Kidney epithelial cell (primary cell): ENCODE data around the gene DPP6. TPM values are rescaled to one million over a fixed set of nuclear protein-coding genes. Genes with fewer than 3 reads are reported as not detected.

Source experiments
- DNase-seq: peaks from one replicate; pipeline ENCODE4 v3.0.0-alpha.2; 2010; ENCODE audit warnings: low read depth
- H3K27me3 ChIP-seq: 2 replicates; pipeline ENCODE4 v1.6.0; 2011; ENCODE audit warnings: low read length; ENCODE audit not compliant: control insufficient read depth, insufficient read depth
- H3K36me3 ChIP-seq: 2 replicates; pipeline ENCODE4 v1.5.1; 2011; ENCODE audit warnings: low read length; ENCODE audit not compliant: control insufficient read depth, insufficient read depth
- H3K4me3 ChIP-seq: 2 replicates; pipeline ENCODE4 v1.5.1; 2011; ENCODE audit warnings: low read depth, mild to moderate bottlenecking, control low read depth, low read length
- CTCF ChIP-seq: IDR thresholded peaks from 2 replicates; pipeline ENCODE4 v1.5.1; 2011; ENCODE audit warnings: mild to moderate bottlenecking, moderate library complexity, low read length, control low read depth, inconsistent platforms; ENCODE audit not compliant: insufficient read depth, poor library complexity, severe bottlenecking
- total RNA-seq: library from RNA; depleted of rRNA; stranded (reverse); fragments of >200 nt; gene quantifications from 2 replicates; pipeline ENCODE4 v1.2.3, GENCODE V29; 2015

Gene DPP6
- total RNA-seq, 1 donor from 2014 or later = 0.84 TPM

- TF ChIP-seq CTCF = no peak
- no peak overlapping the region for H3K4me3 ChIP-seq
- no peaks in the 10 kb centered on the region for H3K27me3 ChIP-seq
- no peak for DNase-seq
- no peaks in the 10 kb centered on the region for H3K36me3 ChIP-seq
Observed at GRCh38 chr7:154879629-154880028, 827.4 kb downstream of the DPP6 start.

DNA sequence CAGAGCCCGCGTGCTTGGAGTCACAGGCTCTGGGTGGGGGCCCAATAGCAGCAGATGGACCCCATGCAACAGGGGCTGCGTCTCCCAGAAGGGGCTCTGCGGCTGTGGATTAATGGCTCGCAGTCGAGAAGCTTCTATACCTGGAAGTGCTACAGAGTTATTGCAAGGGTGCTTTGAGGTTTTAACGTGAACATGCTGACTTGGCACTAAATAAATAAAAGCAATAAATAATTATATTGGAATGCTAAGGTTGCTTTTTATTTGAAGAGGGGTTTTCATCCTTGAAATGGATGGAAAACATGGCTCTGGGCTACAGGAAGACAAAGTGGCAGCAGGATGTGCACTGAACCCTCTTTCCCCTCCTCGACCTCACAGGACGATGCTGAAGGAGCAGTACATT, 828.3 kb downstream of the DPP6 start:
- Histone ChIP-seq H3K27me3 (no peaks in the 10 kb centered on the region), H3K36me3 (no peaks in the 10 kb centered on the region), H3K4me3 (no peak overlapping the region)
- no peak for TF ChIP-seq CTCF
- DNase-seq = no peak

GRCh38 chr7:154881026-154881425, 828.8 kb downstream of the DPP6 start:
- DNase-seq = no peak
- no peak for TF ChIP-seq CTCF
- Histone ChIP-seq H3K36me3 (no peaks in the 10 kb centered on the region), H3K27me3 (no peaks in the 10 kb centered on the region), H3K4me3 (no peak overlapping the region)

DNA sequence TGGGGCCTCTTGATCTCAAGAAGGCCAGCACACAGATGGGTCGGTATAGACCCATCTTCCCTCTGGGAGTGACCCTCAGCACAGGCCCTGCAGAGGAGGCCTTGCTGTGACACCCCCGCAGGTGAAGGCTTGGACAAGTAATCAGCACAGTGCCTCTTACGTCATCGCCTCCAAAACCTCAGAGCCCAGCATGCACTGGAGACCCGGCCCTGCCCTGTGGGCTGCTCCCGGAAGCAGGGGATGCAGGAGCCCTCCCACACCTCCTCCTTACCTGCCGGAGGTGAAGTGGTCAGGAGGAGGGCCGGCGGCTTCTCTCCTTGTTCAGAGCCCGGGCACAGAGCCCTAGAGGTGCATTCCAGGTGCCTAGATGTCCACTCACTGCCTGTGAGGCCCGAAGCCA, 829.3 kb downstream of the DPP6 start:
- DNase-seq = no peak
- TF ChIP-seq CTCF = no peak
- H3K4me3 ChIP-seq = no peak overlapping the region
- H3K27me3 ChIP-seq = no peaks in the 10 kb centered on the region
- no peaks in the 10 kb centered on the region for H3K36me3 ChIP-seq

DNA sequence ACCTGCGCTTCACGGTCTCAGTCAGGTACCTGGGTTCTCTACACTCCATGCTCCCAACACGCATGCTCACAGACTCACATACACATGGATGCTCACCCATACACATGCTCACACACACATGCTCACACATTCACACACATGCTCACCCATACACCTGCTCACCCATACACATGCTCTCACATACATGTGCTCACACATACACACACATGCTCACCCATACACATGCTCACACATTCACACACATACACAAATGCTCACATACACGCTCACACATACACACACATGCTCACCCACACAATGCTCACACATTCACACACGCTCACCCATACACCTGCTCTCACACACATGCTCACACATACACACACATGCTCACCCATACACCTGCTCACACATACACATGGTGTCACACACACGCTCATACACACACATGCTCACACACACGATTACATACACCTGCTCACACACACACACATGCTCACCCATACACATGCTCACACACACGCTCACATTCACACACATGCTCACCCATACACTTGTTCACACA, 830.8 kb downstream of the DPP6 start:
- H3K27me3 ChIP-seq = no peaks in the 10 kb centered on the region
- no peaks in the 10 kb centered on the region for H3K36me3 ChIP-seq
- DNase-seq = no peak
- no peak overlapping the region for H3K4me3 ChIP-seq
- TF ChIP-seq CTCF = no peak

DNA sequence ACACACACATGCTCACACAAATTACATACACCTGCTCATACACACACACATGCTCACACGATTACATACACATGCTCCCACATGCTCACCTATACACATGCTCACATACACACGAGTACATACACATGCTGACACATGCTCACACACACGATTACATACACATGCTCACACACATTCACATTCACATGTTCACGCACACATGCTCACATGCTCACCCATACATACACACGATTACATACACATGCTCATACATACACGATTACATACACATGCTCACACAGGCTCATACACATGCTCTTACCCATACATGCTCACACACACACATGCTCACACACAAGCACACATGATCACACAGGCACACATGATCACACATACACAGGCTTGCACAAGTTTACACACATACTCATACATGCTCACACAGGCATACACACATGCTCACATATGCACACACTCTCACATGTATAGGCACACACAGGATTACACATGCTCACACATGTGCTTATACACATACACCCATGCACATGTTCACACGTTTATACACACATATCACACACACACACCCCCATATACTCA, 832.2 kb downstream of the DPP6 start:
- no peak for TF ChIP-seq CTCF
- no peak overlapping the region for H3K4me3 ChIP-seq
- no peaks in the 10 kb centered on the region for H3K27me3 ChIP-seq
- DNase-seq = no peak
- no peaks in the 10 kb centered on the region for H3K36me3 ChIP-seq
